Erythroblast (primary cell): ENCODE results near the gene TLNRD1.

Experiments used
- DNase-seq, 2 experiments: peaks; one replicate each; lab custom pipeline; 2025; lab: John Stamatoyannopoulos, UW
- GATA1 ChIP-seq: IDR thresholded peaks from 2 replicates; pipeline ENCODE4 v1.6.1; 2011; ENCODE audit warnings: low read depth, mild to moderate bottlenecking, control low read depth, low read length, moderate library complexity
- POLR2A ChIP-seq: IDR thresholded peaks from 2 replicates; pipeline ENCODE4 v1.6.1; 2011; ENCODE audit warnings: mild to moderate bottlenecking, low read length

TLNRD1 gene

DNA sequence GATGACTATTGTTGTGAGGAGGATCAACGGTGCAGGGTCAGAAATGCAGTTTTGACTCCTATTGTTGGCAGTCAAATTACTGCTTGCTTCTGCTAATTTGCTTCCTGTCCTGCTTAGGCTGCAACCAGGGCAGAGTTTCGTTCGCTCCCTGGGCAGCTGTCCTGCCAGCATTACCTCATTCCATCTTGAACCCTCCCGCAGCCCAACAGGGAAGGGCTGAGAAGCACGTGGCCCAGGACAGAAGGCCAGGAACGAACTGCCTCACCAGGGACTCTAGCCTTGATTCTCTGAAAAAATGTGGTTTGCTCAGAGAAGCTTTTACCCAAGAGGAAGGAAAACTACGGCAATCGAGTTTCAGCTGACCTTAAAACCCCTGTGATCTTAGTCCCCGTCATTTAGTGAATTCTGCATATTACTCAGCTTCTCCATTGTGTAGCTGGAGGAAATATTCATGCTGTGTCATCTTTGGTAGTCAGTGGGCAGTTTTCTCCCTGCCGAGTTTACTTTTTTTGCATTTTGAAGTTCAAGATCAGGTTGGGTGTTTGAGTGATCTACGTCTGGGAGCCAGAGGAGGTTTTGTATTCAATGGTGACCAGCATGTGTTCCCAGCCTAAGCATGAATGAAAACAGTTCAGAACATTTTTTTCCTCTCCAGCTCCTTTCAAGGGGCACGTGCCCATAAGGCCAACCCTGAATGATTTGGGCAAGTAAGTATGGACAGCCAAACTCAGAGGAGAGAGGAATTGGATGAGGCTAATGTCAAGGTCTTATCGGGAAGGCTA is 23.0 kb downstream of the TLNRD1 start:
- no peak for DNase-seq
- TF ChIP-seq POLR2A (no peak), GATA1 (no peak)

GRCh38 chr15:81024265-81024872 is 23.6 kb downstream of the TLNRD1 start:
- TF ChIP-seq POLR2A (no peak), GATA1 (no peak)
- DNase-seq: no peak

DNA sequence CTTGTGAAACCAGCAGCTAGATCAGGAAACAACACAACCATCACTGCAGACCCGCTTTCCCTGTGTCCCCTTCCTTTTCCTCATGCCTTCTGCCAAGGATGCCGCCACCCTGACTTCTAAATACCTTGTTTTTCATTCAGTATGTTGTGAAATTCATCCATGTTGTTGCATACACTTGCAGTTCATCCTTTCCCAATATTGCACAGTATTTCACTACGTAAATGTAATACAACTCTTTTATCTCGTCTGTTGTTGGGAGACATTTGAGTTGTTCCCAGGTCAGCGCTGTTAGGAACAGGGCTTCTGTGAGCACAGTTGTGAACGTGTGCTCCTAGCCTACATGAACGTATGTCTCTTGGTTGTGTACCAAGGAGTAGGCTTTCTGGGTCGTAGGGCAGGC is 24.2 kb downstream of the TLNRD1 start:
- TF ChIP-seq GATA1: no peak
- no peak for TF ChIP-seq POLR2A
- DNase-seq: no peak

- TF ChIP-seq GATA1 (no peak), POLR2A (no peak)
- DNase-seq: no peak
These were observed 25.1 kb downstream of the TLNRD1 start for GRCh38 chr15:81025721-81026370.

- TF ChIP-seq GATA1 (no peak), POLR2A (no peak)
- no peak for DNase-seq
These were observed 26.3 kb downstream of the TLNRD1 start for GRCh38 chr15:81026836-81027599.

DNA sequence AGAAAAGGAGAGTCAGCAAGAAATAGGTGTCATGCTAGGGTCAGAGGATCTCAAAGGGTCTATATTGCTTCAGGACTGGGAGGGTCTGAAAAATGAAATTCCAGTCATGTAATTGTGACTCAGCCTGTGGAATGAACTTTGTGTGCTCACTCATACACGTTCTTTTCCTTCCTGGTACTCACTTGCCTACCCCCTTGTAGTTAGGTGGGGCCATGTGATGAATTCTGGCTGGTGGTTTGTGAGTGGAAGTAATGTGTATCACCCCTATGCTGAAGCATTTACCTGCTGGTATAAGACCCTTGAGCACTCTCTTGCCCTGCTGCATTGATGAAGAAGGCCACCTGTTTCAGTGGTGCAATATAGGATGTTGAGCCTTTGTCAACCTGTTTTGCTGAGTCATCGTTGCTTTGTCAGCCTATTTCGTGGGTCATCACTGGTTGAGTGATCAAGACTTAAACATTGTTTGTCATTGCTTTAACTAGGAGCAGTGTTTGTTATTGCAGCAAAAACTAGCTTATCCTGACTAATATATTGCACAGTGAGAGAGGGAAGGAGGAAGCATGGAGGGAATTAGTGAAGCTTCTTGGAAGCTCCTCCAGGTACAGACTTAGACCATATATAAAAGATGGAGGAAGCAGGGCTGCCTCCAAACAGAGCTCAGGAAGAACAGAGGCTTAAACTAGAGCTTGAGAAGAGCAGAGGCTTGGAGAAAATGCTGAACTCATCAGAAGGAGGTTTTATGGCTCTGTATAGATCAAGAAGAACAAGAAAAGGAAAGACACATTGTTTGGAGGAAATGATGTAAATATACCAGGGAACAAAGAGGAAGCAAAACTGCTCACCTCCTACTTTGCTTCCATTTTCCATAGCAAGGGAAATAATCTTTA is 28.9 kb downstream of the TLNRD1 start:
- TF ChIP-seq GATA1: no peak
- no peak for TF ChIP-seq POLR2A
- no peak for DNase-seq

GRCh38 chr15:81030301-81030750 is 29.6 kb downstream of the TLNRD1 start:
- no peak for TF ChIP-seq GATA1
- TF ChIP-seq POLR2A: no peak
- DNase-seq: no peak

- DNase-seq: no peak
- TF ChIP-seq POLR2A: no peak
- TF ChIP-seq GATA1: no peak
These were observed 30.5 kb downstream of the TLNRD1 start for GRCh38 chr15:81031203-81031602.

DNA sequence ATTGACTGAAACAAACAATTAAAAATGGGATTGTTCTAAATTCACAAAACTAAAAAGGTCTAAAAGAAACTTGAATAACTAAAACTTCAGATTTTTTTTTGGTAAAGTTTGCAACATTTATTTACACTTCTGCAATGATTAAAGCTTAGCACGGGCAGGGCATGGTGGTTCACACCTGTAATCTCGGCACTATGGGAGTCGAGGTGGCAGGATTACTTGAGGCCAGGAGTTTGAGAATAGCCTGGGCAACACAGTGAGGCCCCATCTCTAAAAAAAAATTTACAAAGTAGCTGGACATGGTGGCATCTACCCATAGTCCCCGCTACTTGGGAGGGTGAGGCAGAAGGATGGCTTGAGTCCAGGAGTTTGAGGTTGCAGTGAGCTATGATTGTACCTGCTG is 31.6 kb downstream of the TLNRD1 start:
- TF ChIP-seq GATA1 (no peak), POLR2A (no peak)
- no peak for DNase-seq

DNA sequence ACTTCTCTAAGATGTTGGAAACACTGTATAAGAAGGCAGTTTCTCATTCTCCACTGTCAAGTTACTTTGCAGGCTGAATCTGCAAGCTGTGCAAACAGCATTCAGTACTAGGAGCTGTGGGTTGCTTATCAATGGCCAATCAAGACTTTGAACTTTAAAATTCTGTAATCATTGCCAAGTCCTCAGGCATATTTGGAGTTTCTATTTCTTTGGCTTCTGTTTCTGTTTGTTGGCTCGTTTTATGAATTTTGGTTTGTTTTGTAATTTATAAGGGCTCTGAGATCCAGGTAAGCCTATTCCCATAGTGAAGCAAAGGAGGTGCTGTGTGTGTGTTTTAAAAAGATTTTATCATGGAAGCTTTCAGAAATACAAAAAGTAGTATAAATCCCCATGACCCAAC is 32.1 kb downstream of the TLNRD1 start:
- TF ChIP-seq POLR2A (no peak), GATA1 (no peak)
- no peak for DNase-seq

DNA sequence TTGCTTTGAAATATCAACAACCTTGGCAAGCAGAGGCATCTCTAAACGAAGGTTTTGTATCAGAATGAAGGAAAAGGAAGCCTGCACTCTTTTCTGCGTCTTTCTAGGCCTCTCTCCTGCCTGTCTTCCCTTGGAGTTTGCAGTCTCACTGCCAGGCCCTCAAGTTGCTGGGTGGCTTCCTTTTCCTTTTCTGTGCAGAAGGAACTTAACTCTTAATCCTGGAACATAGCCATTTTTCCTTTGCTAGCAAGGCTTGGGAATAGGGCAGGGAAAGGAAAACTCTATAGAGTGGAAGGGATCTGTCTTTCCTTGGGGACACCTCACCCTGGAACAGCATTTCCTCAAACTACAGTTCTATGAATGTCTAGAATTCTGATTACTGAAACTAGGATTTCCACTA is 32.8 kb downstream of the TLNRD1 start:
- no peak for DNase-seq
- TF ChIP-seq GATA1 (no peak), POLR2A (no peak)

DNA sequence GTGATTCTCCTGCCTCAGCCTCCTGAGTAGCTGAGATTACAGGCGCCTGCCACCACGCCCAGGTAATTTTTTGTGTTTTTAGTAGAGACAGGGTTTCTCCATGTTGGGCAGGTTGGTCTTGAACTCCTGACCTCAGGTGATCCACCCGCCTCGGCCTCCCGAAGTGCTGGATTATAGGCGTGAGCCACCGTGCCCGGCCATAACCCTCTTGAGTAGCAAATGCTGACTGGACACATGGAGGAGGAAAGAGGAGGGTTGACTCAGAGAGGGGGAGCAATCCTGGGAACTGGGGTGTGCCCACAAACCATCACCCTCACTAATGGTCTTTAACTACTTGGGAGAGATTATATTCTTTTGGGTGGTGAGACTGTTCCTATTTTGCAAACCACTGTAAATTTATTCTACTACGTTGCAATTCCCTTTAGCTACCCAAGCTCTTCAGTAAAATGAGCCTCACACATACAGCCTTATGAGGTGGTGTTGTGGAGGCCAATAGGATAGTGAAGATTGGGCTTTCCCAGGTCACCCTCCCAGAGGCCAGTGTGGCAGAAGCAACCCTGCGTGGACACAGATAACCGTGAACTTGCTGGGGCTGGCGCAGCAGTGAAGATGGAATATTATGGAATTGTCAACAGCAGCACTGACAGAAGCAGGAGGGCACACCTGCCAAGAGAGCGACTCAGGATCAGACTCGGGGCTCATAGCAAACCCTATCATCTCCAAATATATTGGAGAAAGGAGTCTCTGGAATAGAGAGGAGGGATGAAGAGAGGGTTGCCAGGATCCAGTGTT is 37.4 kb downstream of the TLNRD1 start:
- TF ChIP-seq POLR2A: no peak
- no peak for TF ChIP-seq GATA1
- no peak for DNase-seq
